Neural crest cell (in vitro differentiated cells): Measurements from ENCODE around the gene PZP. TPM values are rescaled to one million over a fixed set of nuclear protein-coding genes. Genes with fewer than 3 reads are reported as not detected.
"Not testable (repeated sequence)": the region's sequence is repeated elsewhere in the genome, so short reads cannot be mapped to it uniquely, and the experiment has no call there.

Experiments
- DNase-seq: peaks from one replicate; pipeline ENCODE4 v3.0.0; 2021; ENCODE audit warnings: low read depth, mixed read lengths, low spot score
- H3K27ac Mint-ChIP-seq: one replicate; pipeline ENCODE4 v1.8.0; 2021; ENCODE audit warnings: mild to moderate bottlenecking, mixed read lengths; ENCODE audit not compliant: unreplicated experiment
- H3K27me3 Mint-ChIP-seq: 2 replicates; pipeline ENCODE4 v1.8.0; 2021; ENCODE audit warnings: low read depth, mild to moderate bottlenecking, mixed read lengths
- H3K36me3 Mint-ChIP-seq: 2 replicates; pipeline ENCODE4 v1.8.0; 2021; ENCODE audit warnings: low read depth, mild to moderate bottlenecking, mixed read lengths
- H3K4me1 Mint-ChIP-seq: 2 replicates; pipeline ENCODE4 v1.8.0; 2021; ENCODE audit warnings: mixed read lengths
- H3K4me3 Mint-ChIP-seq: one replicate; pipeline ENCODE4 v1.8.0; 2021; ENCODE audit warnings: mild to moderate bottlenecking, mixed read lengths
- H3K9me3 Mint-ChIP-seq: 2 replicates; pipeline ENCODE4 v1.8.0; 2021; ENCODE audit warnings: mixed read lengths
- total RNA-seq: library from RNA; stranded (reverse); gene quantifications from 2 replicates; pipeline ENCODE4 v1.2.1, GENCODE V29; 2021
- TF ChIP-seq, protein P1 (sequence below): fragments of 200-600 bp; sonication (generic); conservative IDR thresholded peaks from 2 replicates; pipeline ENCODE4 v1.5.0; 2021; ENCODE audit warnings: antibody characterized with exemption, mild to moderate bottlenecking

PZP gene
- total RNA-seq, 1 donor from 2014 or later: not detected

DNA sequence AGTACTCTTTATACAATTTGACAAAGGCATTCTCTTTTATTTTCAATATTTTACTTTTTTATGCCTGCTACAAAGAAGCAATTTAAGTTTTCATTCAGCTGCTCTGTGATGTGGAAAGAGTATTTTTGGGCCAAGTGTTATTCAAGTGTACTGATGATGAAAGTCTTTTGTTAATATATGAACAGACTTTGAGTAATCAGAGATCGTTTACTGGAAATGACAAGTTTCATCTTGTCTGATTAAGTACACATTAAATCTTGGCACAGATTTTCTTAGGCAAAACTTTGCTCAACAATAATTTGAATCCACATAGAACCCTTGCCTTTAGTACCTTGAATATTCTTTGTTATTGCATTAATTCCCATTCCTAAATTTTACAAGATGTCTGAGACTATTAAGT, 13.3 kb upstream of the PZP start:
- peaks cover 19% of the 10 kb centered on the region for H3K9me3 Mint-ChIP-seq
- no peak overlapping the region for H3K4me3 Mint-ChIP-seq

DNA sequence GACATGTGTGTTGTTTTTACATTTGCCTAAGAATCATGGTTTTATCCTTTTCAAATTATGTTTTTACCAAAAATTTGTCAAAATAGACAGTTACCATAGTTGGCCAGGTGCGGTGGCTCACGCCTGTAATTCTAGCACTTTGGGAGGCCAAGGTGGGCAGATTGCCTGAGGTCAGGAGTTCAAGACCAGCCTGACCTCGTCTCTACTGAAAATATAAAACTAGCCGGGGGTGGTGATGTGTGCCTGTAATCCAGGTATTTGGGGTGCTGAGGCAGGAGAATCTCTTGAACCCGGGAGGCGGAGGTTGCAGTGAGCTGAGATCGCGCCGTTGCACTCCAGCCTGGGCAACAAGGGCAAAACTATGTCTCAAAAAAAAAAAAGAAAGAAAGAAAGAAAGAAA, 12.8 kb upstream of the PZP start:
- not testable (repeated sequence) for H3K27ac Mint-ChIP-seq, H3K36me3 Mint-ChIP-seq, DNase-seq, H3K4me1 Mint-ChIP-seq, H3K4me3 Mint-ChIP-seq, H3K27me3 Mint-ChIP-seq
- H3K9me3 Mint-ChIP-seq: peaks cover 18% of the 10 kb centered on the region

More for the DNA sequence above, 13.3 kb upstream of the PZP start:
- Mint-ChIP-seq H3K27me3 (no peaks in the 10 kb centered on the region), H3K36me3 (peaks cover 8% of the 10 kb centered on the region), H3K27ac (no peak overlapping the region), H3K4me1 (no peaks in the 10 kb centered on the region)
- no peak for DNase-seq
- TF ChIP-seq, protein P1, sequence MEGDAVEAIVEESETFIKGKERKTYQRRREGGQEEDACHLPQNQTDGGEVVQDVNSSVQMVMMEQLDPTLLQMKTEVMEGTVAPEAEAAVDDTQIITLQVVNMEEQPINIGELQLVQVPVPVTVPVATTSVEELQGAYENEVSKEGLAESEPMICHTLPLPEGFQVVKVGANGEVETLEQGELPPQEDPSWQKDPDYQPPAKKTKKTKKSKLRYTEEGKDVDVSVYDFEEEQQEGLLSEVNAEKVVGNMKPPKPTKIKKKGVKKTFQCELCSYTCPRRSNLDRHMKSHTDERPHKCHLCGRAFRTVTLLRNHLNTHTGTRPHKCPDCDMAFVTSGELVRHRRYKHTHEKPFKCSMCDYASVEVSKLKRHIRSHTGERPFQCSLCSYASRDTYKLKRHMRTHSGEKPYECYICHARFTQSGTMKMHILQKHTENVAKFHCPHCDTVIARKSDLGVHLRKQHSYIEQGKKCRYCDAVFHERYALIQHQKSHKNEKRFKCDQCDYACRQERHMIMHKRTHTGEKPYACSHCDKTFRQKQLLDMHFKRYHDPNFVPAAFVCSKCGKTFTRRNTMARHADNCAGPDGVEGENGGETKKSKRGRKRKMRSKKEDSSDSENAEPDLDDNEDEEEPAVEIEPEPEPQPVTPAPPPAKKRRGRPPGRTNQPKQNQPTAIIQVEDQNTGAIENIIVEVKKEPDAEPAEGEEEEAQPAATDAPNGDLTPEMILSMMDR: no peak

GRCh38 chr12:9214534-9214933, 6.3 kb upstream of the PZP start:
- no peak for DNase-seq
- Mint-ChIP-seq H3K27ac (no peak overlapping the region), H3K4me1 (no peaks in the 10 kb centered on the region)

DNA sequence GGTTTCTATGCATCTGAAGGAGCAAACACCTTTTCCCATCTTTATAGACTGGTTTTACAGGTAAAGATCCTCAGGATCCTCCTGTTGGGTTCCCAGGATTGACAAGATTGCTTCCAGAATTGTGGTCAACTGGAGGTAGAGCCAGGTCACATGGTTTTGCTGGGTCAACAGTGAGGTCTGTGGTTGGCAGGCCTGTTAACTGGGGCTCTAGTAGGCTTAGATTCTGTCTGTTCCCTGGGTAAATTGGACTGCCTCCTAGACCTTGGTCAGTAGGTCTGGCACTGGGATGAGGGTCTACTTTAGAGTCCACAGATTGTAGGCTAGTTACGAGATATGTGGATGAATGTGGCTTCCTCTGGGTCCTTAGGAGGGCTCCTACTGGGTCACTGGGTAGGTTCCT, 3.5 kb upstream of the PZP start:
- H3K4me3 Mint-ChIP-seq: no peak overlapping the region
- DNase-seq: no peak
- TF ChIP-seq, protein P1: no peak
- no peaks in the 10 kb centered on the region for H3K4me1 Mint-ChIP-seq
- no peaks in the 10 kb centered on the region for H3K36me3 Mint-ChIP-seq
- peaks cover 9% of the 10 kb centered on the region for H3K9me3 Mint-ChIP-seq
- H3K27me3 Mint-ChIP-seq: no peaks in the 10 kb centered on the region
- no peak overlapping the region for H3K27ac Mint-ChIP-seq

More at GRCh38 chr12:9214534-9214933, 6.3 kb upstream of the PZP start:
- Mint-ChIP-seq H3K9me3 (peaks cover 18% of the 10 kb centered on the region), H3K27me3 (no peaks in the 10 kb centered on the region), H3K36me3 (no peaks in the 10 kb centered on the region), H3K4me3 (no peak overlapping the region)
- TF ChIP-seq, protein P1: no peak

DNA sequence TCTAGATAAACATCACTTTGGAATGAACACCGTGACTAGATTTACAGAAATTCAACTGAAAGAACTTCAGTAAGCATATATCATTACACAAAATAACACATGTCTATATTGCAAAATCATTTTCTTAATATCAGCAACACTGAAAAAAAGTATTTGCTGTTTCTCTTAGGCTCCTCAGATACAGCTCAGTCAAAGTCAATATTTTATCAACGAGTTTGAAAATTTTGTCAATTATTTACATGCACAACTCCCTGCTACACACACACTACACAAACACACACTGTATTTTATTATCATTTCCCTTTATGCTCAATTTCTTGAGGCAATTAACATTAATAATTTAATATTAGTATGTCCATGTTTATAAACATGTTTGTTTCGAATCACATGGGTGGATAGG, 3.8 kb downstream of the PZP start:
- no peak for DNase-seq
- peaks cover 2% of the 10 kb centered on the region for H3K9me3 Mint-ChIP-seq
- no peaks in the 10 kb centered on the region for H3K36me3 Mint-ChIP-seq
- TF ChIP-seq, protein P1: no peak
- no peaks in the 10 kb centered on the region for H3K27me3 Mint-ChIP-seq
- H3K27ac Mint-ChIP-seq: no peak overlapping the region
- H3K4me1 Mint-ChIP-seq: no peaks in the 10 kb centered on the region
- H3K4me3 Mint-ChIP-seq: no peak overlapping the region

- DNase-seq: no peak
- H3K4me3 Mint-ChIP-seq: no peak overlapping the region
- H3K36me3 Mint-ChIP-seq: no peaks in the 10 kb centered on the region
- H3K9me3 Mint-ChIP-seq: no peaks in the 10 kb centered on the region
- no peaks in the 10 kb centered on the region for H3K27me3 Mint-ChIP-seq
- no peaks in the 10 kb centered on the region for H3K4me1 Mint-ChIP-seq
- no peak overlapping the region for H3K27ac Mint-ChIP-seq
- TF ChIP-seq, protein P1: no peak
These were observed 10.2 kb downstream of the PZP start for GRCh38 chr12:9198012-9198411.
